PC-3 (cell line): ENCODE measurements around the gene CUL4A.

Experiments
- EZH2phosphoT487 ChIP-seq: fragments of 300-600 bp; sonication (generic); IDR thresholded peaks from 2 replicates; pipeline ENCODE4 v1.6.1; 2018; ENCODE audit warnings: mild to moderate bottlenecking, antibody characterized with exemption, low read length, borderline replicate concordance
- TF ChIP-seq, protein P1 (sequence below): fragments of 300-600 bp; sonication (generic); conservative IDR thresholded peaks from 2 replicates; pipeline ENCODE4 v1.5.1; 2017; ENCODE audit warnings: antibody characterized with exemption, low read depth, mild to moderate bottlenecking, low read length

DNA sequence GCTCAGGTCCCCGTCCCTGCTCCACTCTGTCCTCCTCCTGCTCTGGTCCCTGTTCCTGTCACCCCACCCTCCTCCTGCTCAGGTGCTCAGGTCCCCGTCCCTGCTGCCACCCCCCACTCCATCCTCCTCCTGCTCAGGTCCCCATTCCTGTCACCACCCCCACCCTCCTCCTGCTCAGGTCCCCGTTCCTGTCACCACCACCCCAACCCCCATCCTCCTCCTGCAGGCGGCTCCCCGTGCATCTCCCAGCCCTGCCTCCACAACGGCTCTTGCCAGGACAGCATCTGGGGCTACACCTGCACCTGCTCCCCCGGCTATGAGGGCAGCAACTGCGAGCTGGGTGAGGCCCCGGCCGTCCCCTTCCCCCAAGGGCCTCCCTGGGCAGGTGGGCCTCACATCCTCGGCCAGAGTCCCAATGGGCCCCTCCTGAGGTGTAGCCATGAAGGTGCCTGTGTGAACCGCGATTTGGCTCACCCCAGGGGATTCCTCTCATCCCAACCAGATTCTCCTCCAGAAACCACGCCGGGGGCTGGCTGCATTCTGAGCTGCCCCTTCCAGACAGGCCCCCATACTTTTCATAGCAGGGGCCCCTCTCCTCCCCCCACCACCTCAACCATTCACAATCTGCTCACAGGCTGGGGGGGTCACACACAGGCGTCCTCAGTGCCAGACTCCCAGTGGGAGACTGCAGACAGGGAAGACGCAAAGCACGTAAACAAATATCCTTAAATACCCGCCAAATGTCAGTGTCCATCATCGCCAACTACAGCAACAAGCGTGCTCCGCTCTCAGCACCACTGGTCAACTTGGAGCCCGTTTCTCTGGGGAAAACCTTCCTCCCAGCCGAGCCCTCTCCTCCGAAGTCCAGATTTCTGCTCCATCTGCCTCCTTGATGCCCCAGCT lies 46.4 kb upstream of the CUL4A start:
- TF ChIP-seq, protein P1, sequence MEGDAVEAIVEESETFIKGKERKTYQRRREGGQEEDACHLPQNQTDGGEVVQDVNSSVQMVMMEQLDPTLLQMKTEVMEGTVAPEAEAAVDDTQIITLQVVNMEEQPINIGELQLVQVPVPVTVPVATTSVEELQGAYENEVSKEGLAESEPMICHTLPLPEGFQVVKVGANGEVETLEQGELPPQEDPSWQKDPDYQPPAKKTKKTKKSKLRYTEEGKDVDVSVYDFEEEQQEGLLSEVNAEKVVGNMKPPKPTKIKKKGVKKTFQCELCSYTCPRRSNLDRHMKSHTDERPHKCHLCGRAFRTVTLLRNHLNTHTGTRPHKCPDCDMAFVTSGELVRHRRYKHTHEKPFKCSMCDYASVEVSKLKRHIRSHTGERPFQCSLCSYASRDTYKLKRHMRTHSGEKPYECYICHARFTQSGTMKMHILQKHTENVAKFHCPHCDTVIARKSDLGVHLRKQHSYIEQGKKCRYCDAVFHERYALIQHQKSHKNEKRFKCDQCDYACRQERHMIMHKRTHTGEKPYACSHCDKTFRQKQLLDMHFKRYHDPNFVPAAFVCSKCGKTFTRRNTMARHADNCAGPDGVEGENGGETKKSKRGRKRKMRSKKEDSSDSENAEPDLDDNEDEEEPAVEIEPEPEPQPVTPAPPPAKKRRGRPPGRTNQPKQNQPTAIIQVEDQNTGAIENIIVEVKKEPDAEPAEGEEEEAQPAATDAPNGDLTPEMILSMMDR: no peak
- TF ChIP-seq EZH2phosphoT487: no peak
